HepG2 (cell line): ENCODE data around the gene SLC22A23. TPM values are rescaled to one million over a fixed set of nuclear protein-coding genes. Genes with fewer than 3 reads are reported as not detected.
A peak's percentile ranks its signal among the peaks of the same experiment; 100 is the strongest.

Experiments
- ATAC-seq: fragments of 200-7000 bp; cut with Tn5 transposase; 3 replicates; pipeline ENCODE4 v1.9.1; 2020; ENCODE audit warnings: mild to moderate bottlenecking, moderate library complexity
- BruUV-seq: library from RNA; stranded (reverse); fragments of 400-500 nt; replicated peaks from 2 replicates; lab custom pipeline; 2021; lab: Mats Ljungman, UMichigan
- CTCF ChIA-PET: fragments of 300-600 bp; formaldehyde crosslinking; extraction: SDS; loops from one replicate; lab custom pipeline; 2021; ENCODE audit warnings: low total read pairs, inconsistent platforms, low intra/inter-chr PET ratio; lab: Yijun Ruan, JAX
- POLR2A ChIA-PET: fragments of 350-600 bp; sonication (Branson Sonifier 250); formaldehyde crosslinking; loops from one replicate; lab custom pipeline; 2020; ENCODE audit warnings: antibody characterized with exemption, inconsistent platforms; lab: Yijun Ruan, JAX
- DNase-seq: peaks from one replicate; pipeline ENCODE4 v3.0.0-alpha.2; 2015; ENCODE audit warnings: low spot score
- FAIRE-seq: peaks from 3 replicates; lab custom pipeline; 2011; peaks lifted over from hg19 to GRCh38; lab: Jason Lieb, UNC
- H2AFZ ChIP-seq: one replicate; pipeline ENCODE4 v1.6.1; 2011; ENCODE audit warnings: low read length, inconsistent platforms
- H3K27ac ChIP-seq: fragments of 300-600 bp; 3 replicates; pipeline ENCODE4 v1.8.0; 2011; ENCODE audit warnings: mixed run types, mild to moderate bottlenecking, mixed read lengths, low read length, inconsistent platforms; ENCODE audit not compliant: insufficient read depth; ENCODE audit errors: extremely low read length
- H3K27me3 ChIP-seq, 2 experiments: fragments of 200-600 bp in 1 of 2; 2 replicates in 1 of 2; 3 replicates in 1 of 2; pipeline versions ENCODE4 v1.6.0 to v1.8.0; 2011; ENCODE audit warnings: low read length in 2 of 2, mild to moderate bottlenecking in 2 of 2, moderate library complexity in 2 of 2, inconsistent platforms in 1 of 2; ENCODE audit not compliant: insufficient read depth in 2 of 2, control insufficient read depth in 1 of 2
- H3K36me3 ChIP-seq, 2 experiments: fragments of 200-600 bp in 1 of 2; replicated peaks in 1 of 2; 2 replicates in 1 of 2; 3 replicates in 1 of 2; pipeline versions ENCODE4 v1.5.1 to v1.8.0; 2011; ENCODE audit warnings: low read length in 2 of 2, inconsistent platforms in 1 of 2; ENCODE audit not compliant: insufficient read depth in 2 of 2, control insufficient read depth in 1 of 2
- H3K4me1 ChIP-seq: 2 replicates; pipeline ENCODE4 v1.5.1; 2012; ENCODE audit warnings: low read length, inconsistent platforms; ENCODE audit not compliant: insufficient read depth
- H3K4me2 ChIP-seq: 2 replicates; pipeline ENCODE4 v1.6.0; 2011; ENCODE audit warnings: low read depth, low read length, inconsistent platforms
- H3K4me3 ChIP-seq, 3 experiments: fragments of 200-600 bp in 1 of 3; sonication (generic), shearing (Covaris generic) in 1 of 3; replicated peaks in 1 of 3; 2 replicates each; pipeline ENCODE4 v1.5.1; 2011 to 2016; ENCODE audit warnings: low read length in 3 of 3, inconsistent platforms in 2 of 3, low read depth in 2 of 3, mild to moderate bottlenecking in 2 of 3, control low read depth in 1 of 3, mixed read lengths in 1 of 3; ENCODE audit not compliant: insufficient read depth in 1 of 3
- H3K79me2 ChIP-seq: one replicate; pipeline ENCODE4 v1.6.1; 2011; ENCODE audit warnings: low read length, inconsistent platforms; ENCODE audit not compliant: insufficient read depth
- H3K9ac ChIP-seq: 2 replicates; pipeline ENCODE4 v1.6.0; 2011; ENCODE audit warnings: mild to moderate bottlenecking, low read depth, low read length, inconsistent platforms; ENCODE audit not compliant: insufficient read depth
- H3K9me3 ChIP-seq: 2 replicates; pipeline ENCODE4 v1.5.1; 2012; ENCODE audit warnings: mild to moderate bottlenecking, low read length
- H4K20me1 ChIP-seq: 2 replicates; pipeline ENCODE4 v1.6.0; 2011; ENCODE audit warnings: inconsistent platforms, mild to moderate bottlenecking, low read length, moderate library complexity; ENCODE audit not compliant: insufficient read depth
- CTCF ChIP-seq: sonication (generic); formaldehyde crosslinking; IDR thresholded peaks from 2 replicates; pipeline ENCODE4 v1.5.0; 2020; ENCODE audit warnings: mild to moderate bottlenecking, missing genetic modification reagents, moderate library complexity
- IRX3 ChIP-seq: sonication (generic); formaldehyde crosslinking; IDR thresholded peaks from 2 replicates; pipeline ENCODE4 v1.8.1; 2023; ENCODE audit warnings: mild to moderate bottlenecking, low read depth, missing genetic modification reagents, borderline replicate concordance
- RBM22 ChIP-seq: fragments of 200-400 bp; formaldehyde crosslinking; optimal IDR thresholded peaks from 2 replicates; pipeline ENCODE3; 2017; ENCODE audit warnings: mild to moderate bottlenecking, low read length, moderate library complexity
- TOPORS ChIP-seq: sonication (generic); formaldehyde crosslinking; IDR thresholded peaks from 2 replicates; pipeline ENCODE4 v1.8.0; 2023; ENCODE audit warnings: mild to moderate bottlenecking, missing genetic modification reagents
- XRCC5 ChIP-seq: fragments of 200-400 bp; formaldehyde crosslinking; optimal IDR thresholded peaks from 2 replicates; pipeline ENCODE3; 2017; ENCODE audit warnings: mild to moderate bottlenecking, low read length
- ZNF142 ChIP-seq: sonication (generic); formaldehyde crosslinking; IDR thresholded peaks from 2 replicates; pipeline ENCODE4 v1.4.0; 2020; ENCODE audit warnings: missing genetic modification reagents
- ZNF484 ChIP-seq: sonication (generic); formaldehyde crosslinking; IDR thresholded peaks from 2 replicates; pipeline ENCODE4 v1.5.1; 2020; ENCODE audit warnings: mild to moderate bottlenecking, low read depth, missing genetic modification reagents, borderline replicate concordance
- ZNF572 ChIP-seq: sonication (generic); formaldehyde crosslinking; IDR thresholded peaks from 2 replicates; pipeline ENCODE4 v1.5.1; 2020; ENCODE audit warnings: mild to moderate bottlenecking, missing genetic modification reagents
- ZNF589 ChIP-seq: sonication (generic); formaldehyde crosslinking; conservative IDR thresholded peaks from 2 replicates; pipeline ENCODE4 v1.8.0; 2022; ENCODE audit warnings: mild to moderate bottlenecking, moderate library complexity, missing genetic modification reagents
- ZNF746 ChIP-seq: sonication (generic); formaldehyde crosslinking; IDR thresholded peaks from 2 replicates; pipeline ENCODE4 v1.8.0; 2022; ENCODE audit warnings: mild to moderate bottlenecking, missing genetic modification reagents
- WGBS: methylation state at CpG from one replicate; pipeline ENCODE4 v1.1.6; 2017; ENCODE audit warnings: low lambda C conversion rate; 5-methylcytosine and 5-hydroxymethylcytosine counted together
- in situ Hi-C: cut with HindIII; loops from 2 replicates; pipeline ENCODE4 v1.10.0; 2017; ENCODE audit warnings: low pct_unique_long_range_greater_than_20kb; ENCODE audit not compliant: extremely low pct_ligation_motif_present
- intact Hi-C: fragments of 100-400 bp; cut with micrococcal nuclease; formaldehyde crosslinking; loops from one replicate; pipeline ENCODE4 v1.10.0; 2022; ENCODE audit not compliant: unreplicated experiment
- polyA plus RNA-seq, 8 experiments: library from polyadenylated mRNA; depleted of rRNA in 3 of 8; stranded (reverse) in 7 of 8; unstranded in 1 of 8; fragments of >200 nt; fragmentation: Illumina TruSeq in 4 of 8; extraction: Trizol in 4 of 8; gene quantifications; 2 replicates each; pipeline versions ENCODE4 v1.2.1 to v1.2.3, GENCODE V29; 2011 to 2016; ENCODE audit warnings: low read depth in 4 of 8, missing spikeins in 1 of 8, mixed read lengths in 1 of 8; ENCODE audit not compliant: insufficient read depth in 1 of 8
- total RNA-seq, 5 experiments: library from RNA; depleted of rRNA; stranded (reverse); fragments of >200 nt; fragmentation: Illumina TruSeq; extraction: Trizol; gene quantifications; 2 replicates each; pipeline ENCODE4 v1.2.3, GENCODE V29; 2016; ENCODE audit warnings: low read depth in 1 of 5

SLC22A23 gene
- total and polyA plus RNA-seq, 2 of the 13 experiments (the other 11 are each of a cell fraction or from before 2014, with no cell fraction given) = 11.8 to 17.5 TPM

- intact Hi-C loops (no loop called here), in situ Hi-C loops (no loop called here)
- FAIRE-seq = no peak
- ChIA-PET POLR2A (interaction anchor here (1.0 to 1.7 kb wide), 3 partner anchors 13 to 26 kb away, joined by 4 to 7 read pairs (median 6); no protein-coding TSS in a partner anchor), CTCF (no interaction called here)
- no TSS peak for BruUV-seq
- H3K4me2 ChIP-seq = no peak overlapping the region
- H3K9ac ChIP-seq = no peak overlapping the region
- H3K36me3 ChIP-seq = peaks cover 8 to 40% of the 10 kb centered on the region in 2 experiments
- H3K4me3 ChIP-seq = no peak overlapping the region
- TF ChIP-seq IRX3 (CRISPR knock-in tag) = no peak
- peak; percentile 45 for TF ChIP-seq RBM22
- TF ChIP-seq TOPORS (CRISPR knock-in tag) = 0 out of 2 replicates have a peak, but pooled peaks have one; percentile 43
- no peak for TF ChIP-seq ZNF484 (CRISPR knock-in tag)
- 97% methylated on average over 19 of the region's 19 CpGs for WGBS
- H3K27me3 ChIP-seq = no peaks in the 10 kb centered on the region
- no peak overlapping the region for H2AFZ ChIP-seq
- H3K79me2 ChIP-seq = peaks cover 71% of the 10 kb centered on the region
- H3K9me3 ChIP-seq = no peaks in the 10 kb centered on the region
- H3K27ac ChIP-seq = no peak overlapping the region
- no peak for DNase-seq
- H3K4me1 ChIP-seq = peaks cover 75% of the 10 kb centered on the region
- ATAC-seq = no peak
- H4K20me1 ChIP-seq = no peaks in the 10 kb centered on the region
Measured at GRCh38 chr6:3396503-3397180, 60.2 kb downstream of the SLC22A23 start.

GRCh38 chr6:3394671-3395070, 62.2 kb downstream of the SLC22A23 start:
- Histone ChIP-seq H3K4me1 (peaks cover 55% of the 10 kb centered on the region), H3K9me3 (no peaks in the 10 kb centered on the region), H3K27ac (no peak overlapping the region), H3K9ac (no peak overlapping the region), H3K36me3 (peaks cover 11 to 59% of the 10 kb centered on the region in 2 experiments), H3K27me3 (no peaks in the 10 kb centered on the region), H3K4me3 (no peak overlapping the region), H3K79me2 (peaks cover 72% of the 10 kb centered on the region), H4K20me1 (no peaks in the 10 kb centered on the region), H2AFZ (no peak overlapping the region), H3K4me2 (no peak overlapping the region)
- ChIA-PET CTCF (no interaction called here), POLR2A (no interaction called here)
- intact Hi-C loops (no loop called here), in situ Hi-C loops (no loop called here)
- ATAC-seq (no peak), FAIRE-seq (no peak), DNase-seq (no peak)
- no TSS peak for BruUV-seq
- 97% methylated on average over 7 of the region's 7 CpGs for WGBS
- TF ChIP-seq ZNF572 (CRISPR knock-in tag) (no peak), ZNF589 (CRISPR knock-in tag) (no peak), XRCC5 (no peak), ZNF142 (CRISPR knock-in tag) (no peak), ZNF746 (CRISPR knock-in tag) (no peak), CTCF (peak; percentile 27; the same call in 1 of the 2 replicates)
